SU-DHL-6 (cell line): Measurements from ENCODE around the gene SLC35C1.

ENCODE experiments used
- EZH2phosphoT487 ChIP-seq: fragments of 200-600 bp; sonication (generic), shearing (Covaris generic); conservative IDR thresholded peaks from 2 replicates; pipeline ENCODE4 v1.6.1; 2018; ENCODE audit warnings: mild to moderate bottlenecking, antibody characterized with exemption, low read length, moderate library complexity, mixed read lengths
- TF ChIP-seq, protein P1 (sequence below): fragments of 200-600 bp; sonication (generic); IDR thresholded peaks from one replicate; pipeline ENCODE4 v1.5.1; 2017; ENCODE audit warnings: antibody characterized with exemption, mild to moderate bottlenecking, low read length, moderate library complexity; ENCODE audit not compliant: insufficient read depth, poor library complexity, severe bottlenecking

DNA sequence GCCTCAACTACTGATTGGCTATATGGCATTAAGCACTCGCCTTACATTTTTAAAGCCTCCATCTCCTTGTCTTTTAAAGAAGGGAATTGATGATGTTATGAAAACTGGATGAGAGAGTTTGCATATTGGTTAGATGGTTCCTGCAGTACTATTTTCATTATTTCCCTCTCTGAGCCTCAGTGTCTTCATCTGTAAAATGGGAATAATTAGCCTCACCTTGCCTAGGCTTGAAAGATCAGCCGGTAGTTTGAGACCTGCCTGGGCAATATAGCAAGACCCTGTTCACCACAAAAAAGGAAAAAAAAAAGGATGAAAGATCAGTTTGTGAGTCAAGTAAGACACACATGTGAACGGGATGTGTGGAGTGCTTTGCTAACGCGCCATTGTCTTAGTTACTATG lies 35.0 kb upstream of the SLC35C1 start:
- TF ChIP-seq, protein P1, sequence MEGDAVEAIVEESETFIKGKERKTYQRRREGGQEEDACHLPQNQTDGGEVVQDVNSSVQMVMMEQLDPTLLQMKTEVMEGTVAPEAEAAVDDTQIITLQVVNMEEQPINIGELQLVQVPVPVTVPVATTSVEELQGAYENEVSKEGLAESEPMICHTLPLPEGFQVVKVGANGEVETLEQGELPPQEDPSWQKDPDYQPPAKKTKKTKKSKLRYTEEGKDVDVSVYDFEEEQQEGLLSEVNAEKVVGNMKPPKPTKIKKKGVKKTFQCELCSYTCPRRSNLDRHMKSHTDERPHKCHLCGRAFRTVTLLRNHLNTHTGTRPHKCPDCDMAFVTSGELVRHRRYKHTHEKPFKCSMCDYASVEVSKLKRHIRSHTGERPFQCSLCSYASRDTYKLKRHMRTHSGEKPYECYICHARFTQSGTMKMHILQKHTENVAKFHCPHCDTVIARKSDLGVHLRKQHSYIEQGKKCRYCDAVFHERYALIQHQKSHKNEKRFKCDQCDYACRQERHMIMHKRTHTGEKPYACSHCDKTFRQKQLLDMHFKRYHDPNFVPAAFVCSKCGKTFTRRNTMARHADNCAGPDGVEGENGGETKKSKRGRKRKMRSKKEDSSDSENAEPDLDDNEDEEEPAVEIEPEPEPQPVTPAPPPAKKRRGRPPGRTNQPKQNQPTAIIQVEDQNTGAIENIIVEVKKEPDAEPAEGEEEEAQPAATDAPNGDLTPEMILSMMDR, result no peak
- no peak for TF ChIP-seq EZH2phosphoT487
